ENCODE measurements around the gene ZNF140. TPM values are rescaled to one million over a fixed set of nuclear protein-coding genes. Genes with fewer than 3 reads are reported as not detected.

The ZNF140 gene
- total RNA-seq, 2 experiments from 2014 or later: 13.1 to 13.4 TPM

GRCh38 chr12:133083345-133083744, 2.6 kb downstream of the ZNF140 start:
- Histone ChIP-seq H3K27ac (ENCODE audit: low read depth, low read length, poor library complexity, severe bottlenecking) (no peak overlapping the region), H3K9me2 (ENCODE audit: insufficient read depth, low read length) (no peaks in the 10 kb centered on the region), H4K20me1 (ENCODE audit: insufficient read depth, low read length) (no peaks in the 10 kb centered on the region), H3K9me3 (ENCODE audit: low read length) (peaks cover 68% of the 10 kb centered on the region), H3K4me2 (ENCODE audit: low read length) (no peak overlapping the region), H3K4me1 (ENCODE audit: insufficient read depth, low read length, poor library complexity, severe bottlenecking) (peaks cover 15% of the 10 kb centered on the region), H3K79me2 (ENCODE audit: insufficient read depth, low read depth, low read length) (peaks cover 9% of the 10 kb centered on the region; the same call in 1 of the 2 replicates), H3K36me3 (ENCODE audit: insufficient read depth, low read length) (peaks cover 68% of the 10 kb centered on the region), H2AFZ (ENCODE audit: low read length) (no peak overlapping the region), H3K4me3 (ENCODE audit: low read depth, low read length, poor library complexity, severe bottlenecking) (no peak overlapping the region)
- ChIA-PET POLR2A (interaction anchor here (0.8 kb wide), 1 partner anchor 134 kb away, joined by 3 read pairs; no protein-coding TSS in a partner anchor), CTCF (ENCODE audit: unreplicated experiment) (no interaction called here)
- intact Hi-C loops (cut with micrococcal nuclease; ENCODE audit: unreplicated experiment): no loop called here
- BruUV-seq (replicated peaks): no TSS peak
- no peak for TF ChIP-seq EZH2phosphoT487 (IDR thresholded peaks at IDR 0.05; ENCODE audit: borderline replicate concordance, low read depth, low read length)
- TF ChIP-seq CTCF (conservative IDR thresholded peaks at IDR 0.05; ENCODE audit: low read length): no peak
- DNase-seq (ENCODE audit: low spot score): no peak

GRCh38 chr12:133105620-133106019, 24.9 kb downstream of the ZNF140 start:
- no peaks in the 10 kb centered on the region for H3K79me2 ChIP-seq (ENCODE audit: insufficient read depth, low read depth, low read length)
- H3K4me1 ChIP-seq (ENCODE audit: insufficient read depth, low read length, poor library complexity, severe bottlenecking): no peaks in the 10 kb centered on the region
- no peak overlapping the region for H3K27ac ChIP-seq (ENCODE audit: low read depth, low read length, poor library complexity, severe bottlenecking)
- CTCF ChIA-PET (ENCODE audit: unreplicated experiment): no interaction called here
- no peak overlapping the region for H2AFZ ChIP-seq (ENCODE audit: low read length)
- intact Hi-C loops (cut with micrococcal nuclease; ENCODE audit: unreplicated experiment): no loop called here
- no peak overlapping the region for H3K4me3 ChIP-seq (ENCODE audit: low read depth, low read length, poor library complexity, severe bottlenecking)
- no TSS peak for BruUV-seq (replicated peaks)
- no peaks in the 10 kb centered on the region for H3K9me2 ChIP-seq (ENCODE audit: insufficient read depth, low read length)
- no peak for TF ChIP-seq EZH2phosphoT487 (IDR thresholded peaks at IDR 0.05; ENCODE audit: borderline replicate concordance, low read depth, low read length)
- TF ChIP-seq CTCF (conservative IDR thresholded peaks at IDR 0.05; ENCODE audit: low read length): no peak
- no peaks in the 10 kb centered on the region for H4K20me1 ChIP-seq (ENCODE audit: insufficient read depth, low read length)
- peaks cover 82% of the 10 kb centered on the region for H3K9me3 ChIP-seq (ENCODE audit: low read length)
- POLR2A ChIA-PET: no interaction called here
- H3K4me2 ChIP-seq (ENCODE audit: low read length): no peak overlapping the region
- DNase-seq (ENCODE audit: low spot score): no peak
- H3K36me3 ChIP-seq (ENCODE audit: insufficient read depth, low read length): peaks cover 82% of the 10 kb centered on the region

GRCh38 chr12:133106253-133106652, 25.5 kb downstream of the ZNF140 start:
- Histone ChIP-seq H3K4me1 (ENCODE audit: insufficient read depth, low read length, poor library complexity, severe bottlenecking) (no peaks in the 10 kb centered on the region), H3K4me3 (ENCODE audit: low read depth, low read length, poor library complexity, severe bottlenecking) (no peak overlapping the region), H3K79me2 (ENCODE audit: insufficient read depth, low read depth, low read length) (no peaks in the 10 kb centered on the region), H3K27ac (ENCODE audit: low read depth, low read length, poor library complexity, severe bottlenecking) (no peak overlapping the region), H2AFZ (ENCODE audit: low read length) (no peak overlapping the region), H4K20me1 (ENCODE audit: insufficient read depth, low read length) (no peaks in the 10 kb centered on the region), H3K9me2 (ENCODE audit: insufficient read depth, low read length) (no peaks in the 10 kb centered on the region), H3K9me3 (ENCODE audit: low read length) (peaks cover 81% of the 10 kb centered on the region), H3K36me3 (ENCODE audit: insufficient read depth, low read length) (peaks cover 76% of the 10 kb centered on the region), H3K4me2 (ENCODE audit: low read length) (no peak overlapping the region)
- BruUV-seq (replicated peaks): no TSS peak
- POLR2A ChIA-PET: no interaction called here
- CTCF ChIA-PET (ENCODE audit: unreplicated experiment): no interaction called here
- TF ChIP-seq CTCF (conservative IDR thresholded peaks at IDR 0.05; ENCODE audit: low read length) (no peak), EZH2phosphoT487 (IDR thresholded peaks at IDR 0.05; ENCODE audit: borderline replicate concordance, low read depth, low read length) (no peak)
- intact Hi-C loops (cut with micrococcal nuclease; ENCODE audit: unreplicated experiment): no loop called here
- no peak for DNase-seq (ENCODE audit: low spot score)

All from OCI-LY7 (cell line).